Fibroblast of gingiva (primary cell): ENCODE measurements around the gene DCUN1D2.
"Not testable (repeated sequence)": the region's sequence is repeated elsewhere in the genome, so short reads cannot be mapped to it uniquely, and the experiment has no call there.

Source experiments
- DNase-seq: peaks from one replicate; pipeline ENCODE4 v3.0.0-alpha.2; 2011; ENCODE audit warnings: low read depth

Gene DCUN1D2

DNA sequence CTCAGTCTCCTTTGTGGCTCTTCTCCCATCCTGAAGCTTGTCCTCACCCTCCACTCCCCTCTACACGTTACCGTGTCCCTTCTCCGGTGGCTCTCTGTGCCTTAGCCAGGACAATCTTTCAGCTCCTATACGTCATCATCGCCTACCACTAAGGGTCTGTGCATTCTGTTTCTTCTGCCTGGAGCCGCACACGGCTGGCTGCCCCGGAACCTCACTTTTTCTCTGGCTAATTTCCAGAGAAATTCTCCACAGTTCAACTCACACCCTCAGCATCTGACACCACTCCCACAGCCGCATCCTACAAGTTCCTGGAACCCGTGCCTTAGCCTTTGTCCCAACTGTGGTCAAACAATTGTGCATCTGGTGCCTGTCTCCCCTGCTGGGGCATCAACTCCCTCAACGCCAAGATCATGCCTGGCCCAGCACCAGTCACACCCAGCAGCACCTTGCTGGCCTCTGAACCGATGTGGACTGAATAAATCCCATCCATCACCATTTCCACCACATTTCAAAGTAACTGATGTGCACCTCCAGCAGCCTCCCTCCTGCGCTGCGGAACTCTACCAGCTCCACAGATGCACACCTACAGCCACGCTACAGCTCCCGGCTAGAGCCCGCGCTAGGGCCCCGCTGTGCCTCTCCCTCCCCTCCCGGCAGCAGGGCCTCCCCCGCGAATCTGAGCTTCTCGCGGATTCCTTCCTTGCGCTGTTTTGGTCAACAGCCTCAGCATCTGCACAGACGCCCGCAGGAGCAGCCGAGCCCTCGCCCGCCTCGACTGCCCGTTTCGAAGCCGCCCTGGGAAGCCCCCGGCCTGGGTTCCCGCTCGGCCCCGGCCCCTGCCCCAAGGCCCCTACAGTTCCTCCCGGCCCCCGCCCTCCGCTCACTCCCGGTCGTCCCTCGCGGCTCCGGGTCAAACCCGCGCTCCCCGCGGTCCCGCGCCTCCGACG, 689 bp downstream of the DCUN1D2 start:
- peak; percentile 26 for DNase-seq

DNA sequence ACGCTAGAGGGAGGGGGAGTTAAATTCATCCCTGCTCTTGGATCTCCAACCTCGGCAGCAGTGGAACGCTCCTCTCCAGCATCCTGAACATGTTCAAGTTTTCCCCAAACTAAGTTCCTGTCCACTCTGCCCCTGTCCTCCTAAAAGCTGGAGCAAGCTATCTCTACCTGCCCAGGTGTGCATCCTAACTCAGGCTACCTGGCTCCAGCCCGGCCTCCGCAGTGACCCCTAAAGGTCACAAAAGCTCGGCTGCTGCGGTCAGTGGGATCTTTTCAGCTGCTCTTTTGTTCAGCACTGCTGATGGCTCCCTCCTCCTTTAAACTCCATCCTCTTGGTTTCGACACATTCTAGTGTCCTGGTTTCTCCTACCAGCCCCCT, 1.4 kb downstream of the DCUN1D2 start:
- peak; percentile 30 for DNase-seq

DNA sequence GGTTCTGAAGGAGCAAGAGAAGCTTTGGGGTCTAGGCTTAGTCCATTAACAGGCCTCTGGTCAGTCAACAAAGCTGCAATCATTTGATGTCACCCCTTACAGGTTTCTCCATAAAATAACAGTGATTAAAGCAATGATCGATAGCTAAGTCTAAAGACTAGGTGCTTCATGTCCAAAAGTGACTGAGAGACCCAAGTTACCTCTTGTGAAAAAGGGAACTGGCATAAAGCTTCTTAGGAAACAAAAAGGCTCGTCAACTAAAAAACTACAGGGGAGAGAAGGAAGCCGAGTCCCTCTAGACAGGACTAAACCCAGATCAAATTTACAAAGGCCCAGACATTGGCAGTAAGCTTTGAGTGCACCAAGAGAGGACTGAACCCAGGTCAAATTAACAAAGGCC, 2.2 kb downstream of the DCUN1D2 start:
- DNase-seq: no peak

DNA sequence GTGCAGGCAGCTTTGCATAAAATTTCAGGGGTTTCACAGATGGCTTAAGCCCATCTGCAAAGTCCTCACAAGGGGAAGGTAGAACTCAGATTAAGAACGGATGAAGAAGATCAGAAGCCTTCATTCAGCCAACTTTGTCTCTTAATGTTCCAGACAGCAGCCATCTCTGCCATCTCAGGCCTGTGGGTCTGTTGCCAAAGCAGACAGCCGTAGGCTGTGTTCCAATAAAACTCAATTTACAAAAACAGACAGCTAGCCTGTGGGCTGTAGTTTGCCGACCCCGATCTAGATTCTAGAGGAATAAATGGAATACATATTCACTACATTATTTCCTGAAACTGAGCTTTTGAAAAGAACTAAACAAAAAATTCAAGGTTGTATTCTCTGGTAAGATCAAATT, 3.8 kb downstream of the DCUN1D2 start:
- no peak for DNase-seq

DNA sequence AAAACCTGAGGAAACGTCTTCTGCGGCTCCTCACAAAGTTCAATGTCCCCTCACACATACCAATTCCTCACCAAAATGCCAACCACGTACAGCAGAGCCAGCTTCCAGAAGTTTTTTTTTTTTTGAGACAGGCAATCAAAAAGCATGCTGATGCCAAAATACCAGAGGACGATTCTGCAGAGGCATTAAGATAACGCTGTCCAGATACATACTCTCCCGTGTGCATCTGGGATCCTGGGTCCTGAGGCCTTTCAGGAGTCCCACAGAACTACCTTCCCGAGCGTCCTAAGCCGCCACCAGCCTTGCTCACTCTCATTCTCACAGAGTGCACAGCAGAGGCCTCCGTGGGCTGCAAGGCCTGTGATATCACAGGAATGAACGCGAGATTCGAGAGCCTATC, 5.0 kb downstream of the DCUN1D2 start:
- no peak for DNase-seq

DNA sequence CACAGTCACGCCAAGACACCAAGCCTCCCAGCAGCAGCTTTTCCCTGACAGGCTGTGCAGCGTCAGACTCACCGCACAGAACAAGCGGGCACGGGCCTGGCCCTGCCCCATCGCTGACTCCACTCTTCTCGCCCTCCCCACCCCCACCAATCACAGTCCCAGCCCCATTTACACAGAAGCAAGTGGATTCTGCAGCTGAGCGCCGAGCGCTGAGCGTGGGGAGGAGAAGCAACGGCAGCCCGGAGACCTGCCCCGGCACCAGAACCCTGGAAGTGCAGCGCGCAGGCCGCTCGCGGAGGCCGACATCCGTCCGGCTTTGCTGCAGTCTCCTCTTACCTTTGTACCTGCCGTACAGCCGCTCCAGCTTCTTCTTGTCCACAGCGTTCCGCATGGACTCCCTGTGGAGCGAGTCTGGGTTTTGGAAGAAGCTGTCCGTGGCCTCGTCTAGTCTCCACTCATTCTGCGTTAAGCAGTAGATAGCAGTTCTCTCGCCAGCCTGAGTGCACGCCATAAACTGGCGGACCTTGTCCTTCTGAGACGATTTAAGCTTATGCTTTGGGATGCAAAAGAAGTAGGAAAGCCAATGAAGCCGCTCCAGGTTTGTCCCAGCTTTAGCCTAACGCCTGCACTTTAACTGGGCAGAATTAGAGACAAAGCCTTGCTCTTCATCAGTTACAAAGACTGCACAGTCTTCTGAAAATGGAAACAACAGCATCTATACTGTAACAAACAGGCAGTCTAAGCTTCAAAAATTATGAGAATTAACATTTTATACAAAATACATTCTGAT, 6.8 kb downstream of the DCUN1D2 start:
- no peak for DNase-seq

DNA sequence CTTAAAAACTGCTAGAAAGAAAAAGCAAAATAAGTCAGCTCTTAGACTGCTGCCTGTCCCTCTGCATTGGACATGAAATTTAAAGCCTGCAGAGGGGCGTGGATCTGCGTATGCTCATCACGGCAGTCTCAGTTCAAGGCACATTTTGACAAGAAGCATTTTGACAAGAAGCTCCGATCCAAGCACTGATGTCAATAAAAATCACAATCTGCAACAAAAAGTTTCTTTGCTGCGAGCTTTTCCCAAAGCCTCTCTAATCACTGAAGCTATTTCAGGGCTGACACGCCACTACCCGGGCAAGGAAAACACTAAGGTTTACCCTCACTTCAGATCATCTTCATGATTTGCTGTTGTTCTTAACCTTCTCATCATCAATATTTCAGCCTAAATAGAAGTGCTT, 7.4 kb downstream of the DCUN1D2 start:
- no peak for DNase-seq

DNA sequence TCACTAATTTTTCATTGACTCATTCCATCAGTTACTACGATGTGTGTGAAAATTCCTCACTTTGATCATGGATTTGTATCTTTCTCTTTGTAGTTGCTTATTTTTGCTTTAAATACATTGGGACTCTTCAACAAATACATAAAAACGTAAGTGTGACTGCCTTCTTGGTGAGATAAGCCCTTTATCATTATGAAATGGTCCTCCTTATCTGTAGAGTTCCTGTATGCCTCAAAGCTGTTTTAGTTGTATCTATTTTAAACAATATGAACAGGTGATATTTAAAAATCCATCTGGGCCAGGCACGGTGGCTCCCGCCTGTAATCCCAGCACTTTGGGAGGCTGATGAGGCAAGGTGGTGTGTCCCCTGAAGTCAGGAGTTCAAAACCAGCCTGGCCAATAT, 11.3 kb downstream of the DCUN1D2 start:
- DNase-seq: no peak

DNA sequence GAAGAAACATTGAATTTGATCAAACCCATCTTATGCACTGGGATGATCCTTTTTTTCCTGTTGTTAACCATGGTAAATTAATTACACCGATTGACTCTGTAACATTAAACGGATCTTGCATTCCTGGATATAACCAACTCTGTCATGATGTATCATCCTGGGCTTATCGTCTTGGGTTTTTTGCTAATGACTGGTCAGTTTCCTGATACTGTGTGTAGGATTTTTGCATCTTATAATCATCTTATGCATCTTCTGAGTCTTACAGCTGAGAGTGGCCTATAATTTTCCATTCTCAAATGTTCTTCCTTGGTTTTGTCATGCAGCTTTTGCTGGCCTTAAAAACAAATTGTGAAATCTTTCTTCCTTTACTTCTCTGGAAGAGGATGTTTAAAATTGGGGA, 12.8 kb downstream of the DCUN1D2 start:
- no peak for DNase-seq

DNA sequence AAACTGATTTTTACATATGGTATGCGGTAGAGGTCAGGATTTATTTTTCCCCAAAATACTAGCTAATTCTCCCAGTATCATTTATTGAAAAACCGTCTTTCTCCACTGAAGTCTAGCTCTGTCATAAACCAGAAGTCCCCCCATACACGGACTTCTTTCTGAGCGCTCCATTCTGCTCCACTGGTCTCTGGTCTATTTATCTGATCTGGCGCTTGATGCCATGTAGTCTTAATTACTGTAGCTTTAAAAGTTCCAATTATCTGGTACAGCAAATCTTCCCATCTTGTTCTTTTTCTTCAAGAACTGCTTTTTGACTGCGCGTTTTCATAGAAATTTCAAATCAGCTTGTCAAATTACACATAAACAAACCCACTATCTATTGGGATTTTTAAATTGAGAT, 13.7 kb downstream of the DCUN1D2 start:
- no peak for DNase-seq

DNA sequence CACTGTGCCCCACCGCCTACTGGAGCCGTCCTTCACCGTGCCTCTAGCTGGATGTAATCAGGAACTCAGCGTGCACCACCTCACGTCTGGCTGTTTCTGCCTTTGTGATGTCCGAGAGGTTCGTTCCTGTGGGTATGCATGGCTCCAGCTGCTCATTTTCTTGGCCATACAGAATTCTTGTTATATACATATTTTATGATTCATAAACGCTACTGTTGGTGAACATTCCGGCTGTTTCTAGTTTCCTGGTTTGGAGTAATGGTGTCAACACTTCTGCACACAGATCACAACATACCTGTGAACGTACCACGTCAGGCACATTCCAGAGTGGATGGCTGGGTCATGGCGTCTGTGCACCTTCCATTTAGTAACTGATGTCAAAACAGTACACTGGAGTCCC, 14.6 kb downstream of the DCUN1D2 start:
- no peak for DNase-seq

DNA sequence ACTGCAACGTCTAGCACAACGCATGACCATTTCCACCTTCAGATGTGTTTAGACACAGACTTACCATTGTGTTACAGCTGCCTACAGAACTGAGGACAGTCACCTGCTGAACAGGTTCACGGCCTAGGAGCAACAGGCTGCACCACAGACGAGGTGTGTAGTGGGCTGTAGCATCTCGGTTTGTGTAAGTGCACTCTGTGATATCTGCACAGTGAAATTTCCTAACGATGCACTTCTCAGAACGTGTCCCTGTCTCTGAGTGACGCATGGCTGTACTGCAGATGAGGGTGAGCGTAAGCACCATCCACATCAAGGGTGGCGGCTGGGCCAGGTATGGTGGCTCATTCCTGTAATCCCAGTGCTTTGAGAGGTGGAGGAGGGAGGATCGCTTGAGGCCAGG, 15.2 kb downstream of the DCUN1D2 start:
- DNase-seq: no peak

DNA sequence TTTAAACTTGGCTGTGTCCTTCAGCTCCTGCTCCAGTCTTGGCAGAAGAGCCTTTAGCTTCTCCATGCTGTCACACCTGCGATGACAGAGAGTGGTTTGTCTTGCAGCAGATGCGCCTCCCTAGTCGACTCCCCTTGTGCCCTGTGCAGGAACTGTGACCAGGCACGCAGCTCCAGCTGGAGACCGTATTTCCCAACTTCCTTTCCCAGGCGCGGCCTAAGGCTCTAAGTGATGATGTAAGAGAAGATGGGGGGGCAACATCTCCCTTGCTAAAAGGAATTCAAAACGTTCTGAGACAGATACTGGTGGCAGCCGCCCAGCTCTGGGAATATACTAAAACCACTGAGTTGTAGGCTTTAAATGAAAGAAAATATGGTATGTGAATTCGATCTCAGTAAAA, 16.3 kb downstream of the DCUN1D2 start:
- DNase-seq: peak; percentile 68

DNA sequence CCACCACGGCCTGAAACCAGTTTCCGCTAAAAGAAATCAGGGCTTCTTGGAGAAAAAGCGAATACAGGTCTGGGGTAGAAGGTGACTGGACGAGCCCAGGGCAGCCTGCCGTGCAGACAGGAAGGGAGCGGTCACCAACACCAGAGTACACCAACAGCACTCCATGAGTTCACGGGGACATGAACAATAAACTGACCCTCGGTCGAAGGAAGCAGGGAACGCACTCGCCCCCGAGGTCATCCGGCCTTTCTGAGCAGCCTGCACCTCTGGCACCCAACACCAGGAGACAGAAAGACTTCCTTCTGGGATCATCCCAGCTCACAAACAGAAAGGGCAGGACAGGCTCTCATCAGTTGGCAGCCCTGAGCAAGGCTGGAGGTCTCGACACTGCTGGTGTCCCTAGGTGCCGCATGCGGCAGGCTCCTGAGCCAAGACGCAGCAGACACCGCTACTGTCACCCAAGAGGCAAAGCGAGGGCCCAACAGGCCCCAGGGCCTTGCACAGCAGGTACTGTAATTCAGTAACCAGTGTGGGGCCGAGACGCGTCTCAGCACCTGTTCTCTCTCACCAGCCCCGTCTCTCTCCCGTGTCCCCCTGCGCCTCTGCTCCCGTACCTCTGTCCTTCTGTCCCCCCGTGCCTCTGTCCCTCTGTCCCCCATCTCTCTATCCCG, 18.0 kb downstream of the DCUN1D2 start:
- no peak for DNase-seq

DNA sequence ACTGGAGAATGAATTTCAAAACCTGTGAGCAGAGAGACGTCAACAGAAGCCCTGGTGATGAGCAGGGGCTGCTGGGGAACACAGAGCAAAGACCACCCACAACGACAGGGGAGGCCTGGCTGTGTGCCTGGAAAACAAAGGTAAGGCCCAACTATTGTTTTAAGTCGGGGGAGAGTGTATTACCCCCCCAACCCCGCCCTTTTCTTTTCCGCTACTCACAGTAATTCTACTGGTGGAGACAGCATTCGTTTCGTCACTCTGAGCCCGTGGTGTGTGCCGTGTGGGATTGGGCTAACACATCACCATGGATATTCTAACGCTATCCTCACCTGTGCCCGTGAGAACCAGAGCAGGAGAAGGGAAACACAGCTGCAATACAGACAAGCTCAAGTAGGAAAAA, 18.7 kb downstream of the DCUN1D2 start:
- no peak for DNase-seq

DNA sequence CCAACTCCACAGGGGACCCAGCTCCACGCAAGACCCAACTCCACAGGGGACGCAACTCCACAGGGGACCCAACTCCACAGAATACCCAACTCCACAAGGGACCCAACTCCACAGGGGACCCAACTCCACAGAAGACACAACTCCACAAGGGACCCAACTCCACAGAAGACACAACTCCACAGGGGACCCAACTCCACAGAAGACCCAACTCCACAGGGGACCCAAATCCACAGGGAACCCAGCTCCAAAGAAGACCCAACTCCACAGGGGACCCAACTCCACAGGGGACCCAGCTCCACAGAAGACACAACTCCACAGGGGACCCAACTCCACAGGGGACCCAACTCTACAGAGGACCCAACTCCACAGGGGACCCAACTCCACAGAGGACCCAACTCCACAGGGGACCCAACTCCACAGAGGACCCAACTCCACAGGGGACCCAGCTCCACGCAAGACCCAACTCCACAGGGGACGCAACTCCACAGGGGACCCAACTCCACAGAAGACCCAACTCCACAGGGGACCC, 19.8 kb downstream of the DCUN1D2 start:
- not testable (repeated sequence) for DNase-seq

DNA sequence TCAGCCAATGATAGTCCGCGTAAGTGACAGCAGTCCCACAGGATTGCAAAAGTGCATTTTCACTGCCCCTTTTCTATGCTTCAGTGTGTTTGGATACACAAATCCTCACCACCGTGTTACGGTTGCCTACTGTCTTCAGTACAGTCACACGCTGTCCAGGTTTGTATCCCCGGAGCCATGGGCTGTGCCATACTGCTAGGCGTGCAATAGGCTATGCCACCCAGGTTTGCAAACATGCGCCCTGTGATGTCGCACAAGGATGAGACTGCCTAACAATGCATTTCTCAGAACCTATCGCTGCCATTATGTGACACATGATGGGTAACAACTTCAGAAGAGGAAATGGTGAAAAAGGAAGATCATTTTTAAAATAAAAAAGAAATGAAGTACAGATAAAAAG, 20.4 kb downstream of the DCUN1D2 start:
- DNase-seq: no peak

DNA sequence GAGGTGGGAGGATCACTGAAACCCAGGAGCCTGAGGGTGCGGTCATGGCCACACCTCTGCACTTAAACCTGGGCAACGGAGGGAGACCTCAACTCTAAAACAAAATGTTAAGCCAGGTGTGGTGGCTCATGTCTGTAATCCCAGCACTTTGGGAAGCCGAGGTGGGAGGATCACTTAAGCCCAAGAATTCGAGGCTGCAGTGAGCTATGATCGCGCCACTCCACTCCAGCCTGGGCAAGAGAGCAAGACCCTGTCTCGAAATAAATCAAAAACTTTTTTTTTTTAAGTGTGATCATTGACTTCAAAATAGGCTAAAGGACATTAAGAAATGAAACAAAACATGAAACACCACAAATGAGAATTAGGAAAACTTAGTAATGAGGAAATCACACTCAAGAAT, 20.9 kb downstream of the DCUN1D2 start:
- no peak for DNase-seq

DNA sequence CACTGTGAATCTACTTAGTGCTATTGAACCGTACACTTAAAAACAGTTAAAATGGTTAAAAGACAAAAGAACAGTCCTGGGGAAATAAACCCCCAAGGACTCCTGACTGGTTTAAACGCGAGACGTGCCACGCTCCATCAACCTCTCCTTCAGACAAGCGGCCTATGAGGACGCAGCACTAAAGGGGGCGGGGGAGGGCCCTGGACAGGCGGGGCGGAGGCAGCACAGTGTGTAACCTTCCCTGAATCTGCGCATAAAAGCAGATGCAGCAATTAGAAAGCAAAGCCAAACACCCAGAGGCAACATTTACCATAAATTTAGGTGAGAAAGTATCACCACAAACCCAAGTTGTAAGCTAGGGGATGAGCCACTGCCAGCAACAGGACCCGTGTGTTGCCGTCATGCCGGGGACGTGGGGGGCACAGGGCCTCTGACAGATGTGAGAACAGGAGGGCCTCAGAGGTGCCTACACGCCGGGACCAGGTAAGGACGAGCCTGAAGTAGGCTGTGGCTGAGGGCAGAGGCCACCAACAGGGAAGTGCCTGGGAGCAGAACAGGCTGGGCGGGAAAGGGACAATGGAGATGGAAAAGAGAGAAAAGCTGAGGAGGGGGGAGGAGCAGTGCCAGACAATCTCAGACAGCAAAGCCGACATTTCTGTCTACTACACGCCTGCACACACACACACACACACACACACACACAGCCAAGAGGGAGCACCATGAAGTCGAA, 21.9 kb downstream of the DCUN1D2 start:
- no peak for DNase-seq

DNA sequence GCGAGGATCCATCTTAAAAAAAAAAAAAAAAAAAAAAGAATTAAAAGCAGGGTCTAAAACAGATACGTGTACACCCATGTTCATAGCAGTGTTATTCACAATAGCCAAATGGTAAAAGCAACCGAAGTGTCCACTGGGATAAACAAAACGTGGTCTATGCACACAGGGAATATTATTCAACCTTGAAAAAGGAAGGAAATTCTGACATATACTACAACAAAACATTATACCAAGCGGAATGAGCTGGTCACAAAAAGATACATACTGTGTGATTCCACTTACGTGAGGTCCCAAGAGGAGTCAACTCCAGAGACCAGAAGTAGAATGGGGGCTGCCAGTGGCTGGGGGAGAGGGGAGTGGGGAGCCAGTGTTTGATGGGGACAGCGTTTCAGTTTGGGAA, 22.5 kb downstream of the DCUN1D2 start:
- DNase-seq: no peak

DNA sequence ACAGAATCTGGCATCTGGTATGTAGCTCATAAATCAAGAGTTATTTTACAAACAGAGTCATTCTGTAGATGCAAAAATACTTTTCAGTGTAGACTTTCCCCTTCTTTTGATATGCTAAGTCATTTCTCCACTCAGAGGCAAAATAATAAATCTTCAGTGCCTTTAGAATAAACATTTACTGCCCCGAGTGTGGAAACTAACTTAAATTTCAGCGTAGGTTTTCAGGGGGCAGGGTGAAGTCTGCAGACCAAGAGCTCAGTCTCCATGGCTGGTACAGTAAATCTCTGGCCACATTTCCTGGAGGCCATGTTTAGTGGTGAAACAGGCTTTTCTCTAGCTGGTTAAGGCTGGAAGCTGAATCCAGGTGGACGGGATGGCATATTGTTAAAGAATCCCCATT, 24.1 kb downstream of the DCUN1D2 start:
- no peak for DNase-seq

DNA sequence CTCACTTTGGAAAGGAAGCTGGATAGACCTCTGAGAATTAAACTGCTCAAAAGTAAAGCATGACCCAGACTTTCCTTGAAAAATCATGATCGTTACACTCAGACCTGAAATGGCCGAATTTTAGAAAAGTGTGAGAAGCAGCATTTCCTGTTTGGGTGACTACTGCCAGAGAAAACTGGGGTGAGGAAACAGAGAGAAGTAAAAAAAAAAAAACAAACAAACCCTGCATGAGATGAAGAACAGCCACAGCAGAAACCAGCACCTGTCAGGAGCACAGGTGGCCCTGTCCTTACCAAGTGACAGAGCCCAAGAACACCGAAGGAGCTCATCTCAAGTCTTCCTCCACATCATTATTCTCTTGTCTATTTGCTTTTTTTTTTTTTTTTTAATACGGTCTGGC, 25.2 kb downstream of the DCUN1D2 start:
- no peak for DNase-seq
